Liver (tissue), 9 donors: ENCODE measurements around the gene CLCF1. TPM values are rescaled to one million over a fixed set of nuclear protein-coding genes. Genes with fewer than 3 reads are reported as not detected.

ENCODE experiments used
- DNase-seq: peaks from one replicate; pipeline ENCODE4 v3.0.0-alpha.2; 2017; ENCODE audit warnings: low spot score
- H3K27ac ChIP-seq, 2 donors: one replicate each; pipeline ENCODE4 v1.7.0; 2013; ENCODE audit warnings: inconsistent platforms in 2 of 2, low read length in 2 of 2, control low read depth in 1 of 2, low read depth in 1 of 2, mild to moderate bottlenecking in 1 of 2
- H3K27me3 ChIP-seq, 4 donors: one replicate each; pipeline versions ENCODE4 v1.6.1 to v1.7.0; 2013; ENCODE audit warnings: low read length in 3 of 4, inconsistent platforms in 1 of 4, mild to moderate bottlenecking in 1 of 4, moderate library complexity in 1 of 4; ENCODE audit not compliant: control insufficient read depth in 4 of 4, insufficient read depth in 4 of 4
- H3K36me3 ChIP-seq, 4 donors: one replicate each; pipeline versions ENCODE4 v1.6.1 to v1.7.0; 2013; ENCODE audit warnings: low read length in 3 of 4, mild to moderate bottlenecking in 3 of 4, low read depth in 1 of 4, moderate library complexity in 1 of 4; ENCODE audit not compliant: control insufficient read depth in 4 of 4, insufficient read depth in 3 of 4
- H3K4me1 ChIP-seq, 4 donors: one replicate each; pipeline versions ENCODE4 v1.6.1 to v1.7.0; 2013; ENCODE audit warnings: low read length in 3 of 4, mild to moderate bottlenecking in 3 of 4, moderate library complexity in 1 of 4; ENCODE audit not compliant: control insufficient read depth in 4 of 4, insufficient read depth in 4 of 4
- H3K4me3 ChIP-seq, 3 donors: one replicate each; pipeline versions ENCODE4 v1.6.1 to v1.7.0; 2013; ENCODE audit warnings: low read length in 3 of 3, control low read depth in 1 of 3, low read depth in 1 of 3, mild to moderate bottlenecking in 1 of 3
- H3K9ac ChIP-seq, 2 donors: one replicate each; pipeline ENCODE4 v1.7.0; 2013; ENCODE audit warnings: low read length in 2 of 2, mild to moderate bottlenecking in 2 of 2, moderate library complexity in 2 of 2, control low read depth in 1 of 2, low read depth in 1 of 2
- H3K9me3 ChIP-seq, 4 donors: one replicate each; pipeline versions ENCODE4 v1.6.1 to v1.7.0; 2013; ENCODE audit warnings: low read length in 3 of 4; ENCODE audit not compliant: control insufficient read depth in 4 of 4
- ATF3 ChIP-seq: IDR thresholded peaks from 2 replicates; pipeline ENCODE4 v1.6.1; 2016; ENCODE audit warnings: antibody characterized with exemption
- CTCF ChIP-seq: fragments of 150-350 bp; IDR thresholded peaks from 2 replicates; pipeline ENCODE4 v1.5.1; 2017; ENCODE audit warnings: improper control_type of control experiment, low read depth, low read length; ENCODE audit not compliant: missing input control
- EGR1 ChIP-seq, 2 donors: IDR thresholded peaks; 2 replicates each; pipeline ENCODE4 v1.6.1; 2016 to 2018; ENCODE audit warnings: antibody characterized with exemption in 2 of 2, low read depth in 2 of 2
- FOXA2 ChIP-seq: IDR thresholded peaks from 2 replicates; pipeline ENCODE4 v1.6.1; 2016; ENCODE audit warnings: antibody characterized with exemption
- GABPA ChIP-seq, 2 donors: IDR thresholded peaks in 1 of 2; conservative IDR thresholded peaks in 1 of 2; 2 replicates each; pipeline ENCODE4 v1.6.1; 2016; ENCODE audit warnings: antibody characterized with exemption in 2 of 2, mild to moderate bottlenecking in 1 of 2, moderate library complexity in 1 of 2
- HNF4G ChIP-seq: IDR thresholded peaks from 2 replicates; pipeline ENCODE4 v1.6.1; 2016; ENCODE audit warnings: antibody characterized with exemption
- MAX ChIP-seq: IDR thresholded peaks from 2 replicates; pipeline ENCODE4 v1.6.1; 2016; ENCODE audit warnings: antibody characterized with exemption
- NR2F2 ChIP-seq: IDR thresholded peaks from 2 replicates; pipeline ENCODE4 v1.6.1; 2016; ENCODE audit warnings: antibody characterized with exemption
- RAD21 ChIP-seq, 2 donors: IDR thresholded peaks; 2 replicates each; pipeline ENCODE4 v1.6.1; 2016; ENCODE audit warnings: antibody characterized with exemption in 2 of 2, mild to moderate bottlenecking in 2 of 2
- REST ChIP-seq: IDR thresholded peaks from 2 replicates; pipeline ENCODE4 v1.6.1; 2016; ENCODE audit warnings: antibody characterized with exemption, mild to moderate bottlenecking
- RXRA ChIP-seq, 2 donors: IDR thresholded peaks; 2 replicates each; pipeline ENCODE4 v1.6.1; 2017 to 2018; ENCODE audit warnings: antibody characterized with exemption in 2 of 2, mild to moderate bottlenecking in 1 of 2
- YY1 ChIP-seq: IDR thresholded peaks from 2 replicates; pipeline ENCODE4 v1.6.1; 2016; ENCODE audit warnings: antibody characterized with exemption, mild to moderate bottlenecking
- ZBTB33 ChIP-seq: IDR thresholded peaks from 2 replicates; pipeline ENCODE4 v1.6.1; 2016; ENCODE audit warnings: antibody characterized with exemption
- WGBS: extraction: QIAGEN DNeasy Blood & Tissue Kit; methylation state at CpG from one replicate; pipeline ENCODE4 v1.1.7; 2013; 5-methylcytosine and 5-hydroxymethylcytosine counted together
- polyA plus RNA-seq, 2 donors: library from polyadenylated mRNA; stranded (reverse) in 1 of 2; unstranded in 1 of 2; fragments of 200-250 nt in 1 of 2; fragments of >200 nt in 1 of 2; fragmentation: Nextera tagmentation in 1 of 2; extraction: Ambion mirVana in 1 of 2; gene quantifications; one replicate each; pipeline versions ENCODE4 v1.2.1 to v1.2.3, GENCODE V29; 2013 to 2015
- total RNA-seq, 2 donors: library from RNA; depleted of rRNA; stranded (reverse); fragments of >200 nt; gene quantifications; one replicate each; pipeline ENCODE4 v1.2.3, GENCODE V29; 2014
- donor health status: healthy.
- donor health status: healthy.
- donor health status: healthy.
- donor health status: healthy.
- donor health status: healthy.

CLCF1 gene
- total and polyA plus RNA-seq, 4 donors = 0.14 to 1.8 (median 0.20) TPM

GRCh38 chr11:67395555-67396258, 22.3 kb upstream of the CLCF1 start:
- no peak overlapping the region for H3K9ac ChIP-seq
- peaks cover 5 to 40% (median 22%) of the 10 kb centered on the region in 4 donors for H3K4me1 ChIP-seq
- H3K9me3 ChIP-seq = no peaks in the 10 kb centered on the region
- no peaks in the 10 kb centered on the region for H3K27me3 ChIP-seq
- DNase-seq = no peak
- no peak overlapping the region for H3K4me3 ChIP-seq
- H3K27ac ChIP-seq = no peak overlapping the region
- 90% methylated on average over 19 of the region's 19 CpGs for WGBS
- peaks cover 20 to 36% (median 22%) of the 10 kb centered on the region in 4 donors for H3K36me3 ChIP-seq
- TF ChIP-seq GABPA (IDR thresholded peaks at IDR 0.05 in 1 of 2, conservative IDR thresholded peaks at IDR 0.05 in 1 of 2) (no peak), FOXA2 (no peak), CTCF (no peak), YY1 (no peak), RAD21 (IDR thresholded peaks at IDR 0.05) (no peak), RXRA (IDR thresholded peaks at IDR 0.05) (no peak), ZBTB33 (no peak), NR2F2 (no peak), ATF3 (no peak)

GRCh38 chr11:67393990-67394389, 20.6 kb upstream of the CLCF1 start:
- DNase-seq = no peak
- TF ChIP-seq YY1 (no peak), GABPA (IDR thresholded peaks at IDR 0.05 in 1 of 2, conservative IDR thresholded peaks at IDR 0.05 in 1 of 2) (no peak), HNF4G (no peak), NR2F2 (no peak)
- no peaks in the 10 kb centered on the region for H3K9me3 ChIP-seq
- no peak overlapping the region for H3K27ac ChIP-seq
- peaks cover 17 to 31% (median 18%) of the 10 kb centered on the region in 4 donors for H3K36me3 ChIP-seq
- no peaks in the 10 kb centered on the region for H3K27me3 ChIP-seq
- peaks cover 0 to 28% (median 16%) of the 10 kb centered on the region in 4 donors for H3K4me1 ChIP-seq
- H3K4me3 ChIP-seq = no peak overlapping the region
- no peak overlapping the region for H3K9ac ChIP-seq
- WGBS = 86% methylated on average over 5 of the region's 5 CpGs

GRCh38 chr11:67393437-67393836, 20.0 kb upstream of the CLCF1 start:
- TF ChIP-seq REST = no peak
- no peak for TF ChIP-seq CTCF
- no peak for TF ChIP-seq EGR1 (IDR thresholded peaks at IDR 0.05; ENCODE audit: low read depth in 2 of 2)
- TF ChIP-seq MAX = no peak
- TF ChIP-seq HNF4G = no peak
- no peak for TF ChIP-seq YY1
- Histone ChIP-seq H3K4me3 (no peak overlapping the region), H3K36me3 (peaks cover 12 to 25% (median 15%) of the 10 kb centered on the region in 4 donors), H3K9me3 (no peaks in the 10 kb centered on the region), H3K27me3 (no peaks in the 10 kb centered on the region), H3K4me1 (peaks cover 0 to 26% (median 16%) of the 10 kb centered on the region in 4 donors), H3K9ac (no peak overlapping the region), H3K27ac (no peak overlapping the region)
- WGBS = 95% methylated on average over 18 of the region's 18 CpGs
- DNase-seq = no peak
